H9 (cell line): Measurements from ENCODE around the gene KTN1. TPM values are rescaled to one million over a fixed set of nuclear protein-coding genes. Genes with fewer than 3 reads are reported as not detected.
A peak's percentile ranks its signal among the peaks of the same experiment; 100 is the strongest.

Experiments used
- DNase-seq: peaks from one replicate; pipeline ENCODE4 v3.0.0-alpha.2; 2017
- H2AFZ ChIP-seq: one replicate; pipeline ENCODE4 v1.6.1; 2013; ENCODE audit warnings: mild to moderate bottlenecking, low read length, control low read depth, moderate library complexity
- H2AK5ac ChIP-seq: 2 replicates; pipeline ENCODE4 v1.6.1; 2013; ENCODE audit warnings: low read length, control low read depth, mixed read lengths; ENCODE audit not compliant: insufficient read length
- H2BK120ac ChIP-seq: one replicate; pipeline ENCODE4 v1.6.1; 2013; ENCODE audit warnings: low read depth, mild to moderate bottlenecking, low read length, control low read depth, inconsistent platforms; ENCODE audit not compliant: poor library complexity, severe bottlenecking
- H2BK12ac ChIP-seq: 2 replicates; pipeline ENCODE4 v1.6.1; 2013; ENCODE audit warnings: low read length, control low read depth, mixed read lengths, low read depth; ENCODE audit not compliant: insufficient read length
- H2BK15ac ChIP-seq: 2 replicates; pipeline ENCODE4 v1.6.1; 2013; ENCODE audit warnings: low read depth, low read length, control low read depth
- H2BK20ac ChIP-seq: one replicate; pipeline ENCODE4 v1.6.1; 2013; ENCODE audit warnings: low read depth, mild to moderate bottlenecking, low read length, control low read depth, inconsistent platforms; ENCODE audit not compliant: poor library complexity, severe bottlenecking
- H2BK5ac ChIP-seq: 2 replicates; pipeline ENCODE4 v1.6.1; 2013; ENCODE audit warnings: low read length, control low read depth, mixed read lengths; ENCODE audit not compliant: insufficient read length
- H3K14ac ChIP-seq: 2 replicates; pipeline ENCODE4 v1.6.1; 2013; ENCODE audit warnings: low read length, control low read depth; ENCODE audit not compliant: insufficient read depth
- H3K18ac ChIP-seq: 2 replicates; pipeline ENCODE4 v1.6.1; 2013; ENCODE audit warnings: low read depth, mild to moderate bottlenecking, mixed read lengths, low read length, control low read depth; ENCODE audit not compliant: insufficient read length
- H3K23ac ChIP-seq: 2 replicates; pipeline ENCODE4 v1.6.1; 2013; ENCODE audit warnings: low read length, control low read depth, mixed read lengths, low read depth; ENCODE audit not compliant: insufficient read length
- H3K23me2 ChIP-seq: 2 replicates; pipeline ENCODE4 v1.6.1; 2013; ENCODE audit warnings: low read depth, mild to moderate bottlenecking, mixed read lengths, low read length, control low read depth; ENCODE audit not compliant: insufficient read length, poor library complexity, severe bottlenecking
- H3K27ac ChIP-seq: 2 replicates; pipeline ENCODE4 v1.5.1; 2013; ENCODE audit warnings: low read length, control low read depth, mixed read lengths, low read depth; ENCODE audit not compliant: insufficient read length
- H3K27me3 ChIP-seq: 2 replicates; pipeline ENCODE4 v1.6.1; 2013; ENCODE audit warnings: low read length, control low read depth, inconsistent platforms; ENCODE audit not compliant: insufficient read depth
- H3K4ac ChIP-seq: 2 replicates; pipeline ENCODE4 v1.6.1; 2013; ENCODE audit warnings: low read depth, mild to moderate bottlenecking, control low read depth, inconsistent platforms, low read length, moderate library complexity
- H3K4me1 ChIP-seq: 2 replicates; pipeline ENCODE4 v1.6.1; 2013; ENCODE audit warnings: low read length, control low read depth, inconsistent platforms; ENCODE audit not compliant: insufficient read depth
- H3K4me2 ChIP-seq: 2 replicates; pipeline ENCODE4 v1.6.1; 2013; ENCODE audit warnings: low read length, control low read depth, mixed read lengths; ENCODE audit not compliant: insufficient read length, insufficient read depth
- H3K56ac ChIP-seq: 2 replicates; pipeline ENCODE4 v1.6.1; 2013; ENCODE audit warnings: low read depth, mild to moderate bottlenecking, mixed read lengths, low read length, control low read depth; ENCODE audit not compliant: insufficient read length
- H3K79me1 ChIP-seq: 2 replicates; pipeline ENCODE4 v1.6.1; 2013; ENCODE audit warnings: low read depth, mild to moderate bottlenecking, moderate library complexity, low read length, control low read depth, inconsistent platforms; ENCODE audit not compliant: insufficient read depth, poor library complexity, severe bottlenecking
- H3K79me2 ChIP-seq: 2 replicates; pipeline ENCODE4 v1.6.1; 2013; ENCODE audit warnings: low read length, control low read depth, inconsistent platforms; ENCODE audit not compliant: insufficient read depth
- H3K9ac ChIP-seq: 2 replicates; pipeline ENCODE4 v1.6.1; 2013; ENCODE audit warnings: low read length, control low read depth, mixed read lengths; ENCODE audit not compliant: insufficient read length; ENCODE audit errors: extremely low read depth
- H3K9me3 ChIP-seq: one replicate; pipeline ENCODE4 v1.6.1; 2013; ENCODE audit warnings: low read depth, low read length, inconsistent platforms; ENCODE audit not compliant: control insufficient read depth
- H3T11ph ChIP-seq: one replicate; pipeline ENCODE4 v1.6.1; 2013; ENCODE audit warnings: mild to moderate bottlenecking, low read length, control low read depth, inconsistent platforms
- H4K20me1 ChIP-seq: one replicate; pipeline ENCODE4 v1.6.1; 2013; ENCODE audit not compliant: control insufficient read depth, insufficient read length, insufficient read depth
- H4K5ac ChIP-seq: 2 replicates; pipeline ENCODE4 v1.6.1; 2013; ENCODE audit warnings: low read depth, mild to moderate bottlenecking, mixed read lengths, low read length, control low read depth; ENCODE audit not compliant: insufficient read length
- H4K8ac ChIP-seq: replicated peaks from 2 replicates; pipeline ENCODE4 v1.6.1; 2013; ENCODE audit warnings: low read length, control low read depth, mixed read lengths, low read depth; ENCODE audit not compliant: insufficient read length
- H4K91ac ChIP-seq: 2 replicates; pipeline ENCODE4 v1.6.1; 2013; ENCODE audit warnings: low read depth, mild to moderate bottlenecking, moderate library complexity, mixed read lengths, low read length, control low read depth; ENCODE audit not compliant: insufficient read length
- H3K27ac Mint-ChIP-seq, 3 experiments: 2 replicates in 2 of 3; 3 replicates in 1 of 3; pipeline ENCODE4 v1.8.0; 2020 to 2021; ENCODE audit warnings: mixed read lengths in 3 of 3, mild to moderate bottlenecking in 1 of 3, moderate library complexity in 1 of 3
- H3K27me3 Mint-ChIP-seq: 2 replicates; pipeline ENCODE4 v1.8.0; 2021; ENCODE audit warnings: low read depth, mild to moderate bottlenecking, moderate library complexity, mixed read lengths
- H3K36me3 Mint-ChIP-seq, 3 experiments: 2 replicates in 2 of 3; 3 replicates in 1 of 3; pipeline ENCODE4 v1.8.0; 2020 to 2021; ENCODE audit warnings: low read depth in 3 of 3, mixed read lengths in 3 of 3; ENCODE audit not compliant: insufficient read depth in 1 of 3
- H3K4me1 Mint-ChIP-seq, 2 experiments: 2 replicates each; pipeline ENCODE4 v1.8.0; 2020; ENCODE audit warnings: mixed read lengths in 2 of 2
- H3K4me3 Mint-ChIP-seq, 2 experiments: 2 replicates in 1 of 2; 3 replicates in 1 of 2; pipeline ENCODE4 v1.8.0; 2020 to 2021; ENCODE audit warnings: mild to moderate bottlenecking in 2 of 2, mixed read lengths in 2 of 2, moderate library complexity in 1 of 2
- H3K9me3 Mint-ChIP-seq, 2 experiments: 2 replicates in 1 of 2; 3 replicates in 1 of 2; pipeline ENCODE4 v1.8.0; 2020; ENCODE audit warnings: mild to moderate bottlenecking in 2 of 2, mixed read lengths in 2 of 2, moderate library complexity in 1 of 2
- CTCF ChIP-seq: fragments of 200-600 bp; sonication (generic); conservative IDR thresholded peaks from 3 replicates; pipeline ENCODE4 v1.8.0; 2021; ENCODE audit warnings: antibody characterized with exemption, mild to moderate bottlenecking
- WGBS: extraction: QIAGEN DNeasy Blood & Tissue Kit; methylation state at CpG from one replicate; pipeline ENCODE4 v1.1.7; 2013; ENCODE audit warnings: missing lambda C conversion rate, low lambda C conversion rate, mixed read lengths; ENCODE audit not compliant: insufficient read length; ENCODE audit errors: extremely low coverage; 5-methylcytosine and 5-hydroxymethylcytosine counted together
- total RNA-seq: library from RNA; stranded (reverse); gene quantifications from 2 replicates; pipeline ENCODE4 v1.2.1, GENCODE V29; 2021

The KTN1 gene
- total RNA-seq, 1 experiment from 2014 or later, result 128 TPM

- Histone ChIP-seq H3K4ac (no peak overlapping the region), H3K23ac (no peak overlapping the region), H4K8ac (no peak overlapping the region), H3K9ac (no peak overlapping the region), H3K4me2 (no peak overlapping the region), H2AFZ (no peak overlapping the region), H3K27ac (peak overlapping the region; percentile 44), H4K20me1 (no peaks in the 10 kb centered on the region), H3T11ph (no peak overlapping the region), H2BK5ac (no peak overlapping the region), H2AK5ac (no peak overlapping the region), H3K79me2 (peaks cover 22% of the 10 kb centered on the region; the same call in 1 of the 2 replicates), H3K79me1 (no peaks in the 10 kb centered on the region), H2BK120ac (no peak overlapping the region), H4K5ac (no peak overlapping the region), H3K9me3 (no peaks in the 10 kb centered on the region), H3K56ac (no peak overlapping the region), H2BK20ac (no peak overlapping the region), H2BK15ac (no peak overlapping the region), H3K23me2 (no peaks in the 10 kb centered on the region), H4K91ac (no peak overlapping the region), H2BK12ac (no peak overlapping the region), H3K4me1 (peaks cover 10% of the 10 kb centered on the region; the same call in 1 of the 2 replicates), H3K18ac (no peak overlapping the region), H3K14ac (no peak overlapping the region), H3K27me3 (no peaks in the 10 kb centered on the region)
- Mint-ChIP-seq H3K36me3 (peaks cover 0 to 4% (median 2%) of the 10 kb centered on the region in 3 experiments; a peak in 1 of 7 replicates), H3K9me3 (no peaks in the 10 kb centered on the region), H3K4me1 (peaks cover 30 to 35% of the 10 kb centered on the region in 2 experiments), H3K27ac (peak overlapping the region in 2 of 3 experiments; percentile 53 to 54; a peak in 4 of 7 replicates), H3K4me3 (no peak overlapping the region), H3K27me3 (no peaks in the 10 kb centered on the region)
- no peak for DNase-seq
- no peak for TF ChIP-seq CTCF
- WGBS, result no CpG with 5 or more reads among the region's 7 CpGs
Measured at GRCh38 chr14:55604900-55605418, 25.0 kb downstream of the KTN1 start.
